MCF 10A (cell line): ENCODE measurements around the gene ACP2. TPM values are rescaled to one million over a fixed set of nuclear protein-coding genes. Genes with fewer than 3 reads are reported as not detected.
"Not testable (repeated sequence)": the region's sequence is repeated elsewhere in the genome, so short reads cannot be mapped to it uniquely, and the experiment has no call there.

Experiments used
- BruUV-seq: library from RNA; stranded (reverse); fragments of 400-500 nt; replicated peaks from 2 replicates; lab custom pipeline; 2021; lab: Mats Ljungman, UMichigan
- CTCF ChIA-PET: fragments of 300-600 bp; sonication (Branson Sonifier 250); formaldehyde crosslinking; extraction: SDS; loops from one replicate; lab custom pipeline; 2021; ENCODE audit warnings: antibody characterized with exemption, inconsistent platforms; lab: Yijun Ruan, JAX
- POLR2A ChIA-PET: fragments of 300-600, 350-650 bp; sonication (Branson Sonifier 250); formaldehyde crosslinking; extraction: SDS; loops from one replicate; lab custom pipeline; 2020; ENCODE audit warnings: antibody characterized with exemption, inconsistent platforms; lab: Yijun Ruan, JAX
- DNase-seq: peaks from one replicate; pipeline ENCODE4 v3.0.0-alpha.2; 2018; ENCODE audit not compliant: unreplicated experiment
- H3K27ac Mint-ChIP-seq: one replicate; pipeline ENCODE4 v1.8.0; 2022; ENCODE audit warnings: mild to moderate bottlenecking, low read depth, mixed read lengths; ENCODE audit not compliant: unreplicated experiment
- H3K27me3 Mint-ChIP-seq: one replicate; pipeline ENCODE4 v1.8.0; 2022; ENCODE audit warnings: mixed read lengths; ENCODE audit not compliant: insufficient read depth, unreplicated experiment
- H3K36me3 Mint-ChIP-seq: one replicate; pipeline ENCODE4 v1.8.0; 2022; ENCODE audit warnings: mild to moderate bottlenecking, moderate library complexity, mixed read lengths; ENCODE audit not compliant: insufficient read depth, unreplicated experiment
- H3K4me1 Mint-ChIP-seq: one replicate; pipeline ENCODE4 v1.8.0; 2022; ENCODE audit warnings: mixed read lengths; ENCODE audit not compliant: insufficient read depth, unreplicated experiment
- H3K4me3 Mint-ChIP-seq: one replicate; pipeline ENCODE4 v1.8.0; 2022; ENCODE audit warnings: mild to moderate bottlenecking, moderate library complexity, mixed read lengths; ENCODE audit not compliant: unreplicated experiment
- H3K9me3 Mint-ChIP-seq: one replicate; pipeline ENCODE4 v1.8.0; 2022; ENCODE audit warnings: mixed read lengths; ENCODE audit not compliant: unreplicated experiment
- CTCF ChIP-seq: fragments of 200-600 bp; IDR thresholded peaks from one replicate; pipeline ENCODE4 v1.8.0; 2022; ENCODE audit warnings: antibody characterized with exemption, mild to moderate bottlenecking; ENCODE audit not compliant: unreplicated experiment
- intact Hi-C: fragments of 100-400 bp; cut with micrococcal nuclease; formaldehyde crosslinking; loops from 2 replicates; pipeline ENCODE4 v1.14.1; 2022
- total RNA-seq: library from RNA; stranded (reverse); gene quantifications from 2 replicates; pipeline ENCODE4 v1.2.3, GENCODE V29; 2022

The ACP2 gene
- total RNA-seq, 1 experiment from 2014 or later: 18.7 TPM

DNA sequence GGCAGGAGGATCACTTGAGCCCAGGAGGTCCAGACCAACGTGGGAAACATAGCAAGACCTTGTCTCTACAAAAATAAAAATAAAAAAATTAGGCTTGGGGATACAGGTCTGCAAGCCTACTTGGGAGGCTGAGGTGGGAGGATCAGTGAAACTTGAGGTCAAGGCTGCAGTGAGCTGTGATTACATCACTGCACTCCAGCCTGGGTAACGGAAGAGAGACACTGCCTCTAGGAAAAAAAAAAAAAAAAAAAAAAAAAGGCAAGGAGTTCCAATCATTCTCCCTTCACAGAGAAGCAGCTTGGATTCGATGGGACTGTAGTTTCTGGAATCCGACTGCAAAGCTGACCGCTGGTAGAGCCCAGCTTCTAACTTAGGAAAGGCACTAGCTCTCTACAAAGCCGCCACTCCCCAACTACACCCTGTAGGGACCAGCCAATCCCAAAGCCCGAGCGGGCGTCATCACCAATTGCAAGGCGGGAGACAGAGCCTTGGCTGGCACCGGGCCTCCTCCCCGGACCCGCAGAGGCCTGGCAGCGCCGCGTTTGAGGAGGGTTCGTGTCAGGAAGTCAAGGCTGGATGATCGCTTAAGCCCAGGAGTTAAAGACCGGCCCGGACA is 34.6 kb downstream of the ACP2 start:
- Mint-ChIP-seq H3K36me3 (peaks cover 31% of the 10 kb centered on the region), H3K27me3 (no peaks in the 10 kb centered on the region), H3K9me3 (no peaks in the 10 kb centered on the region), H3K4me1 (peaks cover 12% of the 10 kb centered on the region), H3K27ac (peak overlapping the region; percentile 91), H3K4me3 (peak overlapping the region; percentile 76)
- POLR2A ChIA-PET: interaction anchor here (0.5 to 7.9 kb wide), 21 partner anchors 9 to 1443 kb away, joined by 3 to 199 read pairs (median 8); partner anchors contain the start of genes ACP2, ARFGAP2, CELF1 and MADD
- CTCF ChIA-PET: interaction anchor here (0.6 to 3.5 kb wide), 10 partner anchors 9 to 815 kb away, joined by 3 to 55 read pairs (median 8); partner anchors contain the start of genes ARFGAP2 and PACSIN3
- DNase-seq: peak; percentile 97
- TF ChIP-seq CTCF: no peak
- intact Hi-C loops: loop anchor here (2.0 kb wide), 1 partner anchor 29 kb away; no protein-coding TSS in a partner anchor
- TSS peak; percentile 32 for BruUV-seq

DNA sequence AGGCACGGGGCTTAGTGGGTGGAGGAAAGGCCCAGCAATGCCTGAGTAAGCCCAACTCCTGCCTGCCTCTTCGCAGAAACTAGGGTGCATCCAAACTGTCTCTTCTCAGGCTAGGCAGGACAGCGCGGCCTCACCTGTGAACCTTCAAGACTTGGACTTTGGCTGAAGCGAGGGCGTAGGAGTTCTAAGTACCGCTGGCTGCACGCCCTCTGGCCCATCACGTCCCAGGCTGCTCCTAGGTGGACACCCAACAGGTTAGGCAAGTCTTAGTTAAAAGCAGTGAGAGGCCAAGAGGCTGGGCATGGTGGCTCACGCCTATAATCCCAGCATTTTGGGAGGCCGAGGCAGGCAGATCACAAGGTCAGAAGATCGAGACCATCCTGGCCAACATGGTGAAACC is 35.7 kb downstream of the ACP2 start:
- H3K4me3 Mint-ChIP-seq: no peak overlapping the region
- H3K27ac Mint-ChIP-seq: no peak overlapping the region
- H3K4me1 Mint-ChIP-seq: peaks cover 4% of the 10 kb centered on the region
- intact Hi-C loops: no loop called here
- H3K9me3 Mint-ChIP-seq: no peaks in the 10 kb centered on the region
- H3K36me3 Mint-ChIP-seq: peaks cover 20% of the 10 kb centered on the region
- ChIA-PET CTCF (no interaction called here), POLR2A (interaction anchor here (1.9 to 4.6 kb wide), 2 partner anchors 16 to 26 kb away, joined by 8 to 199 read pairs; partner anchors contain the start of gene PACSIN3)
- TF ChIP-seq CTCF: no peak
- BruUV-seq: no TSS peak
- no peak for DNase-seq
- H3K27me3 Mint-ChIP-seq: no peaks in the 10 kb centered on the region

- Mint-ChIP-seq H3K4me1 (peaks cover 9% of the 10 kb centered on the region), H3K27me3 (no peaks in the 10 kb centered on the region), H3K27ac (no peak overlapping the region), H3K36me3 (no peaks in the 10 kb centered on the region), H3K9me3 (no peaks in the 10 kb centered on the region), H3K4me3 (no peak overlapping the region)
- no peak for TF ChIP-seq CTCF
- no peak for DNase-seq
- no TSS peak for BruUV-seq
- ChIA-PET CTCF (interaction anchor here (0.5 to 0.8 kb wide), 3 partner anchors 13 to 46 kb away, joined by 3 to 5 read pairs (median 3); no protein-coding TSS in a partner anchor), POLR2A (interaction anchor here (0.8 kb wide), 2 partner anchors 15 to 19 kb away, joined by 3 read pairs; no protein-coding TSS in a partner anchor)
- intact Hi-C loops: no loop called here
Measured at GRCh38 chr11:47208628-47209027, 40.0 kb downstream of the ACP2 start.

- not testable (repeated sequence) for BruUV-seq
- POLR2A ChIA-PET: interaction anchor here (0.8 to 1.7 kb wide), 3 partner anchors 14 to 18 kb away, joined by 3 to 5 read pairs (median 5); no protein-coding TSS in a partner anchor
- CTCF ChIA-PET: interaction anchor here (0.8 kb wide), 1 partner anchor 23 kb away, joined by 5 read pairs; no protein-coding TSS in a partner anchor
Measured at GRCh38 chr11:47208008-47208552, 40.5 kb downstream of the ACP2 start.

More at GRCh38 chr11:47208008-47208552, 40.5 kb downstream of the ACP2 start:
- H3K4me3 Mint-ChIP-seq, H3K27ac Mint-ChIP-seq, intact Hi-C loops, DNase-seq, H3K4me1 Mint-ChIP-seq, H3K36me3 Mint-ChIP-seq, H3K9me3 Mint-ChIP-seq, H3K27me3 Mint-ChIP-seq: not testable (repeated sequence)
